Measurements from ENCODE around the gene NFATC1.

NFATC1 gene

DNA sequence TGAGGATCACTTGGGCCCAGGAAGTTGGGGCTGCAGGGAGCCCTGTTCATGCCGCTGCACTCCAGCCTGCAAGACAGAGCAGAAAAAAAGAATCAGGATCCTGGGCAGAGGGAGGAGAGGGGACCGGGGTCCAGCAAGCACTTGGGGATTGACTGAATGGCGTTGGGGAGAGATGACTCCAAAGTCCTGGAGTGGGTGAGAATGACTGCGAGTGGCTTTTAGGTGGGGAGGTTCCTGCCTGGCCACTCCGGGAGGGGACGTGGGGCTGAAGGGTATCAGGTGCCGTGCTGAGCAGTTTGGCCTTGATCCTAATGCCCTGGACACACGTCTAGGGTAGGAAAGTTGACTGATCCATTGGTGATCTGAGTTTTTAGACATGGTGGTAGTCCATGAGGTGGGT lies 3.5 kb upstream of the NFATC1 start:
- DNase-seq = no peak

DNA sequence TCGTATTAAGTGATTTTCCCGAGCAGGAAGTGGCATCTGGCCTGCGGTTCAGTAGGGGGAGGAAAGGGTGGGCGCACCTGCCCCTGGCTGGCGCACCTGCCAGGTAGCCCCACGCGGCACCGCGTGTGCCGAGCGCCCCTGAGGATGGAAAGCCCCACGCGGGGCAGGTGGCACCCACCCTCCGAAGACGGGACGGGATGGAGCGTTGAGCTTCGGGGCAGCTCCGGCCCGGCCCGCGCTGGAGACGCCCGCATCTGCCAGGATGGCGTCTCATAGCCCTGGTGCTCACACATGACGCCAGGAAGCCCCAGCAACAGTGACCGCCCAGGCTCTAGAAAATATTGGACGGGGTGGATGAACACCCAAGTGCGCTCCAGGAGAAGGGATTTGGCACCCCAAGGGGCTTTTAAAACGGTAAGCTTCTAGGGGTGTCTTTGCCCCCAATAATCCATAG lies 2.5 kb upstream of the NFATC1 start:
- no peak for DNase-seq

DNA sequence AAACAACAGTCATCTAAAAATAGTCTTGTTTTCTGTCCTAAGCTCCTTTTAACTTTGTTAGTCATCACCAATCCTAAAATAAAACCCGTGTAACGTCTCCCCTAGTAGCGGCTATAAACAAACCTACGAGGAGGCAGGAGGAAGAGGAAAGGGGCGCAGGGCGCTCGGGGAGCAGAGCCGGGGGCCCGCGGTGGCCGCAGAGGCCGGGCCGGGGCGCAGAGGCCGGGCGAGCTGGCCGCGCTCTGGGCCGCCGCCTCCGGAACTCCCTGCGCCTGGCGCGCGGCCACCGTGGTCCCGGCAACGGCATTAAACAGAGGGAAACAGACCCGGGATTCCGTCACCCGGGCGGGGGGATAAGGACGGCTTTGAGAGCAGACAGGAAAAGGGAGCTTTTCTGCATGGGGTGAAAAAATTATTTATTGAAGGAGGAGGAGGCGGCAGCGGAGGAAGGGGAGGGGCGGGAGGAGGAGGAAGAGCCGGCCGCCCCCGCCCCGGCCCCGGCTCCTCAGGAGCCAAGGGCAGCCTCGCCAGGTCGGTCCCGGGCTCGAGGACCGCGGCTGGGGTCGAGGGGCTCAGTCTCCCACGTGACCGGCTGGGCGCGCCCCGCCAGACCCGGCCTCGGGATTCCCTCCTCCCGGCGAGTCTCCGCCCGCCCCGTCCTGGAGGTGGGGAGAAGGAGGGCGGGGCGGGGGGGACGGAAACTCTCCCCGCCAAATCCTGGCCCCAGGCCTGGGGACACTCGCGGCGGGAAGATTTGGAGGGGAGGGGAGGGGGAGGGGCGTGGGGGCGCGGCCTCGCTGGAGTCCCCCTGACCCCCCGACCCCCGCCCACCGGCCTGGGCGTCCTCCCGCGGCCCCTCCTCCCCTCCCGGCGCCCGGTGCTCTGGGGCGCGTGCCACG lies 1.8 kb upstream of the NFATC1 start:
- DNase-seq = peak; percentile 53 to 64

DNA sequence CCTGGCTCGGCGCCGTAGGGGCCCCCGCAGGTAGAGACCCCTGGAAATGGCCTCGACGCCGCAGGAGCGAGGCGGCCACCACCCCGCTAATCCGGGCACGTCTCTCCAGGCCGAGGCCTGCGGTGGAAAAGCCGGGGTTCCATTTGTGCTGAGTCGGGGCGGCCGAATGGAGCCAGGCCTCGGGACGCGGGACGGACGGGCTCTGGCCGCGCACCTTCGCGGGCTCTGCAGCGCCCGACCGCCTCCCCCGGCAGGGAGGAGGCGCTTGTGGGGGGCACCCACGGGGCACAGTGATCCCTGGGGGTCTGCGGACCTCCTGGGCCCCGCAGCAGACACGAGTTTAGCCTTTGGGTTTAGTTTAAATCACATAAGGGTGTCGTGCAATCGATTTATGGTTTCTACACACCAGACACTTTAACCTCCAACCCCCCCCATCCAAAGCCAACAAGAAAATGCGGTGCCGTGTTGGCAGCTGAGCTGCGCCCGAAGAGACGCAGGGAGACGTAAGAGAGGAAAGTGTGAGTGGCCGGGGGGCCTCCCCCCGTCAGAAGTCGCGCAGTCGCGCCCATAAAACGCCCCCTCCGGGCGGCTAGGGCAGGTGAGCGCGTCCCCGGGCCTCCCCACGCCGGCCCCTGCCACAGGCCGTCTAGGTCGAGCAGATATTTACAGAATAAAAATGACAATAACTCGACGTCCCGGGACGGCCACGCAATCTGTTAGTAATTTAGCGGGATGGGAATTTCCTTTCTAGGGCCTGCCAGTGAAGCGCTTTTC lies 1.0 kb upstream of the NFATC1 start:
- peak; percentile 87 to 92 for DNase-seq

DNA sequence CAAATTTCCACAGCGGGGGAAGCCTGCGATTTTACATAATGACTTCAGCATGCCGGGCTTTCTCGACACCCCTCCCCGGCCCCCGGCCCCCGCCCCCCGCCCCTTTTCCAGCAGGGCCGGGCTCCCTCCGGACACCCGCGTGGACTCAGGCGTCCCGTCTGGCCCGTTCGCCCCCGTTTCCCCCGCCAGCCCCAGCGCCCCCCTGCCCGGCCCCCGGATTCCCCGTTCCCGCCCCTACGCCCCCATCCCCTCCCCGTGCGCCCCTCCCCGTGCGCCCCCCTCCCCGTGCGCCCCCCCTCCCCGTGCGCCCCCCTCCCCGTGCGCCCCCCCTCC lies 456 bp upstream of the NFATC1 start:
- no peak for DNase-seq

DNA sequence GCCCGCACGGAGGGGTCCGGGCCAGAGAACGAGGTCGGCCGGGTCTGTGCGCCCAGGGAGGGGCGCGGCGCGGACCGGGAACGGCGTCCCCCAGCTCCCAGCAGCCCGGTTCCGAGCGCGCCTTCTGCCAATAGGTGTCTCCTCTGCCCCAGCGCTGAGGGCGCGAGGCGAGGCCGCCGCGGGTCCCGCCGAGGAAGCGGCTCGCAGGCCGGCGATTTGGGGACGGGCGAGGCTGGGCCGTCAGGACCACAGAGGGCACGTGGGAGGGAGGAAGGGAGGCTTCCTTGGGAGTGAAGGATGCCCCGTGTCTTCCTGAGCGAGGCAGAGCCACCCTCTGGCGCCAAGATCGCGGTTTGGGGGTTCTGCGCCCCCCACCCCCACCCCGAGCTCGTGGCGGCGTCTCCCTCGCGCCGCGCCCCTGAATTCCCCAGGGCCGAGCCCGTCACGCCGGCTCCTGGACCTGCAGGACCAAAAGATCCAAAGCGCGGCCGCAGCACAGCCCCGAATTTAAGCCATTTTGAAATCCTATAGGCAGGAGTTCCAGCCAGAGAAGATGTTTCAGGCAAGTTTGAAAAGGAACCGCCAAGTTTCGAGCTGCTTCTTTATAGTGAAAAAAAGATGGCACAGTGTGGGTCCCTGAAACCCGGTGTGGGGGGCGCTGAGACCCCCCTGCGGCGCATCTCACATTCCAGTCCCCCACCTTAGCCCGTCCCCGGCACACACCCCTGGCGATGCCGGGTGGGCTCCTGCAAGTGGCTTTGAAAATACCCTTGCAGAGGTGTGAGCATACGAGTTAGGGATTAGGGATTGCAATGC lies 909 bp downstream of the NFATC1 start:
- peak in 1 of 2 donors; percentile 20 for DNase-seq

DNA sequence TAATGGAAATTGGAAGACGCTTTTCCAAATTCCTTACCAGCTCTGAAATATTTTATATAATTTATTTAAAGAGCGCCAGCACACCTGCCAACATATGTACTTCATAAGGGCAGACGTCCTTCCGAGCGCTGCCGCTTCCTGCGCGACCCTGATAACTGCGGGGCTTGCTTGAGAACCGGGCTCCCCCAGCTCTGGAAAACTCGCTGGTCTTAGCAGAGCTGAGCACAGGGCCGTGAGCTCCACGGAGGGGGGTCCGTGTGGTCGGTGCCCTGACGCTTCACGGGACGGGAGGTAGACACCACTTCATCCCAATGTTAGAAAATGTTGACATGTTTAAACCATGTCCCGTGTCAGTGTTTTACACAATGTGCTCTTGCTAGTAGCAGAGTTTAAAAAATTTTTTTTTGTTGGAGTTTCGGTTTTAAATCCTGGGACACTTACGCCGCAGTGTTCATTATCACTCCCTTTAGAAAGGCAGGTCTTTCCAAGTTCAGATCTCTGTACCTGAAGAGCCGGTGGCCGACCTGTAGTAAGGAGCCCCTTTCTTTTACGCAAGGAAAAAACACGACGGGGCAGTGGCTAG lies 1.6 kb downstream of the NFATC1 start:
- no peak for DNase-seq

DNA sequence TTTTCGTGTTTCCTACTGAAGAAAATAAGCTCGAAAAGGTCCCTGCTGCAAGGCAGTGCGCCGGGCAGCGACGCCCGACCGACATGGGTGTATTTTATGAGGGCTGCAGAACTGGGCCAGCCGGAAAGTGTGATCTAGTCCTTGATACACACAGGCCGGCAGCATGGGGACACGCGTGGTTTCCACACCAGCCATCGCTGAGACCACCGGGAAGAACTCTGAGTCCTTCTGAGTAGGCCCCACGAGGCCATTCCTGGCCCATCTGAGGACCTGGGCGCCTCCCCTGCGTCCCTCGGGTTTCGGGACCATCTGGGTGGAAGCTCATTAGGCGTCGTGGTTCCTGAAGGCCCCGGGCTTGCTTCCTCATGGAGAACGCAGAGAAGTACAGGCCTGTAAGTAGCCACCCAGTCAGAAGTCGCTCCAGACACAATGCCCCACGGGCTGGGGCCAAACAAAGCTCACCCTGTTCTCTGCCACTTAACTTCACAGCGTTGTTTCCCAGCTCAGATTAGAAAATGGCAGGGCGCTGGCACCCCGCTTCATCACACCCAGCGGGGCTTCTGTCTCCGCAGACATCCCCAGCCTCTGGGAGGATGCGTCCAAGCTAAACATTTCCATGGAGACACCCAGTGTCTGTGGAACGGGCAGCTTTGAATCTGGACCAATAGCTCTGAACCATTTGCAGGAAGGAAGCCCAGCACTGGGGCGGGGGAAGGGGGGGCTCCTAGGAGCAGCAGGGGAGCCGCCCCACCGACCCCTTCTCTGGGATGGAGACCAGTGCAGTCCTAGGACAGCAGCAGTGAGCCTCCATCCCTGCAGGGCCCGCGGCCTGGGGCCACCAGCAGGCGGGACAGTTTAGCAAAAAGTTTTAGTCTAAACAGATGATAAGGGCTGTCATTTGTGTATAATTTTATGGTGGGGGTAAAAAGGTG lies 2.4 kb downstream of the NFATC1 start:
- no peak for DNase-seq

DNA sequence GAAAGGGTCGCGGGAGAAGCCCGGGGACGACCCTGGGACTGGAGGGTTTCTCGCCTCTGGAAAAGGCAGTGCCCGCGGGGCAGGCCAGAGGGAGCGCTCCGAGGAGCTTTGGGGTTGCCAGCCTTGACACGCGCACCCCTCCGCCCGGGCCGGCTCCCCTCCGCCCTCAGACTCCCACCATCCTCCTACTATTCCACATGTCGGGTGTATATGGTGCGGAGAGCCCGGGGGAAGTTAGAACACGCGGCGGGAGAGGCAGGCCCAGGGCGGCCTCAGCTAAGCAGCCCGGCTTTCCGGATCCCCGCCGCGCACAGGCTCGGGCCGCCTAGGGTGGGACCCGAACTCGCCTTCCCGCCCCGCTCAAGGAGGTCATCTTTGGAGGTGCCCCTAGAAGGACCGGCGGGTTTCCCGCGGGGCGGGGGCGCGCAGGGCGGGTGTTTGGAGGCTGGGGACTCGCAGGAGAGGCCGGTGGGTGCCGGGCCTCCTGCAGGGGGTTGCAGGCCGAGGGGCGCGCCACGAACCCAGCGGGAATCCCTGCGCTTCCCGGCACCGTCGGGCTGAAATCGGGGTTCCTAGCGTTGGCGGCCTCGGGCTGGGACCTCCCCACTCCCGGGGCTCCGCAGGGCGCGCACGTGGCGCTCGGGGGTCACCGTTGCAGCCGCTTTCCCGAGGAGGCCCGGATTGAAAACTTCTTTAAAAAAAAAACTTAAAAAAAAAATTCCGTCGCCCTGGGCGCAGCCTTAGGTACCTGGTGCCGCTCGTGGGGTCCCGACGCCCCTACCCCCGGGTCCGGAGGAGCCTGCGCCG lies 3.7 kb downstream of the NFATC1 start:
- peak in 1 of 2 donors; percentile 18 for DNase-seq

DNA sequence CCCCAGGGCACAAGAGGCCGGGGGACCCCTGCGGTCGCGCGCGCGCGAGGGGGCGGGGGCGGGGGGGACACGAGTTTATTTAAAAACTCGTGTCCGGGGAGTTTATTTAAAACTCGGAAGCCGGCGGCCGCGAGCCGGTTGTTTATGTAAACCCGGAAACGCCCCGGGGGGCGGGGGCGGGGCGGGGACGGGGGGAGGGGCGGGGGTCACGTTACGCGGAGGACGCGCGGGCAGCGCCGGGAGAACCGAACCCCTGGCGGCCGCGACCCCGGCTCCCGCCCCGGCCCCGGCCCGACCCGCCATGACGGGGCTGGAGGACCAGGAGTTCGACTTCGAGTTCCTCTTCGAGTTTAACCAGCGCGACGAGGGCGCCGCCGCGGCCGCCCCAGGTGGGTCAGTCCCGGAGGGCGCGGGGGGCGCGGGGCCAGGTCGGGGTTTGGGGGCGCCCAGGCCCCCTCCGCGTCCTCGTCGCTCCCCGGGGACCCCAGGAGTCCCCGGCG lies 4.4 kb downstream of the NFATC1 start:
- peak; percentile 27 to 48 for DNase-seq

DNA sequence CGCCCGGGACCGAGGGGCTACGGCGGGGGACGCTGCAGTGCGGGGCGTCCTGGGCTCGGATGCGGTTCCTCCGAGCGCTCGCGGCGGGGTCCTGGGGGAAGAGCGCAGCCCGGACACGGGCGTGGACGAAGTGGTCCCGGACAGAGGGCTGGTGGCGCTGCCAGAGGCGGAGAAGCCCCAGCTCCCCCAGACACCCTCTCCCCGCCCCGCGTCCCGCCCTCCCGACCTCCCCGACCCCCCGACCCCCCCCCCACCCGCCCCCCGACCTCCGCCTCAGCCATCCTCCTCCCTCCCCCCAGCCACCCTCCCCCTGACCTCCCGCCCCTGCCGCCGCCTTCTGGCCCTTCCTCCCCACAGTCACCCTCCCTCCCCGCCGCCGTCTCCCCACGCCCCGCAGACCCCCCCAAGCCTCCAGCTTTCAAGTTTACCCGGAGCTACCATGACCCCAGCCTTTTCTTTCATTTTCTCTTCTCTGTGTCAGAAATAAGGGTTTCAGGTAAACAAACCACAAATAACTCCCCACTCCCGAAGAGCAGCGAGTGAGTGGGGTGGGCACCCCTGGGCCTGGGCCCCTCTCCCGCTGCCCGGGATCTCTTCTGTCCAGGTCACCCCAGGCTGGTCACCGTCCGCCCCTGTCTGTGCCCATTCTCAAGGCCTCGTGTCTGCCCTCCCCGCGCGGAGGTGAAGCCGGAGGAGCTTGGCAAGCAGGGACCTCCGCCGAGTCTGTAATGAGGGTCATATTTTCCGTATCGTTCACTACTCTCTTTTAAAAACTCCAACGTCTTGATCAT lies 5.1 kb downstream of the NFATC1 start:
- DNase-seq = no peak

DNA sequence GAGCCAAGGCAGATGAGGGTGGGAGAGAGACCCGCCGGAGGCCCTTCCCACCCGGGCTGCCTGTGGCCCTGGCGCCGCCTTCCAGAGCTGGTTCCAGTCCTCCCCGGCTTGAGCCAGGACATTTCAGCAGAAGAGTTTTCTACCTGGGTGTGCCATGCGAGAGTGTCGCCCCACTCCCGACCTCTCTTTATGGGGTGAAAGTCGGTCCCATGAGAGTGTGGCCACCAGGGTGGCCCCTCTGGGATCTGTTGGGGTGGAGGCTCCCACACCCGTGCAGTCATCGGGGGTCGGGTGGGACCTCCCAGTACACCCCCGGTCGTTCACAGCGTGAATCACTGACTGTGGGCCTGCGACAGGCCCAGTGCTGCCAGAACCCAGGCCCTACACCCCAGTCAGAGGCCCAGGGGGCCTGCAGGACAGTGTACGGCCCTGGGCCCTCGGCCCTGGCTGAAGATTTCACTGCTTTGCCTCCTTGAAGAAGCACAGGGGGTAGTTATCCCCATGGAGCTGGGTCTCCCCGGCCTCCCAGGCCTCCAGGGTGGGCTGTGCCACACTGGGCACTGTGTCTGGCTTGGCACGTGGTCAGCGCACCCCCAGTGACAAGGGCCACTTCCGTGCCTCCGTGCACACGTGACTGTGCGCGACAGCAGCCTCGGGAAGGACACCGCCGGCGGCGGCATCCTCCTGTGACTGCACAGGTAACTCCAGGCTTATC lies 5.9 kb downstream of the NFATC1 start:
- no peak for DNase-seq

DNA sequence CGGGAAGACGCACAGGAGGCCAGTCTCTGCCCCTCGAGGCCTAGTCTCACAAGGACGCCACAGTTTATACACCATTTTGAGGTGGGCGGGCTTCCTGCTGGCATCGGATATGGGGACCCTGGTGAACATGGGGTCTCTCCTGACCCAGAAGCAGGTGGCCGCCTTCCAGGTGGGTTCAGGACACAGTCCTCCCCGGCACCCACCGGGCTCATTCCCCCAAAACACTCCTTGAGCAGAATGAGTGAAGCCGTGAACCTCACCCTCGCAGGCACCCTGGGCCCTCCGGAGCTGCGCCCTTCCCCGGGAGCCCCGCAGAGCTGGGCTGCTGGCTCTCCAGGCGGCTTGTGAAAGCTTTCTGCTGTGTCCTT lies 6.5 kb downstream of the NFATC1 start:
- no peak for DNase-seq

DNA sequence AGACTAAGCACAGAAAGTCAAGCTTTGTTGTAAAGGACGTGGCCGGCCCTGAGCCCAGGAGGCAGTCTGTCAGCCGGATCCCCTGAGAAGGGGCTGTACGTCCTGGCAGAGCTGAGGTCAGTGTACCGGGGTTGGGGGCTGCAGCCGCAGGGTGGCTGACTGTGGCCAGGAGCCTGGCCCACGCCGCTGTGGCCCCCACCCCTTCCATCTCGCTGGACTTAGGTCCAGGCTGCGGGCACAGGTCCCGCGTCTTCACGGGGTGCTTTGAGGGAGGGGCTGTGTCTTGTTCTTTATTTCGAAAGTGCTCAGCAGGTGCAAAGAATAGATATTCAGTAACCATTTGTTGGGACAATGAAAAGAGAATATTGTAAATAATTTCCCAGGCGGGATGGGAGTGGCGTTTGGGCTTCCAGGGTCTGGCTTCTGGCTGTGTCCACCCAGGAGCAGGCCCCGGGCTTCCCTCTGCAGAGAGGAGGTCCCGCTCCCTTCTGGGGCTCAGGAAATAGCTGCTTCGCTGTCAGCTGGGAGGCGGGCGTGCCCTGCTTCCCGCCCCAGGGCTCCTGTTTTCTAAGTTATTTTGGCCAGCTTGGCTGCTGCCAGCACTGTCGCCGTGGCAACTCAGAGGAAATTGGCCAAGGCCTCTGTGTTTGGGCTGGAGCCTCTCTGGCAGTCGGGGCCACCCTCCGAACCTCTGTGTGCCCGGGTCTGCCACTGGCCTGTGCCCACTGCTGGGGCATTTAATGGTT lies 7.4 kb downstream of the NFATC1 start:
- peak in 1 of 2 donors; percentile 25 for DNase-seq

DNA sequence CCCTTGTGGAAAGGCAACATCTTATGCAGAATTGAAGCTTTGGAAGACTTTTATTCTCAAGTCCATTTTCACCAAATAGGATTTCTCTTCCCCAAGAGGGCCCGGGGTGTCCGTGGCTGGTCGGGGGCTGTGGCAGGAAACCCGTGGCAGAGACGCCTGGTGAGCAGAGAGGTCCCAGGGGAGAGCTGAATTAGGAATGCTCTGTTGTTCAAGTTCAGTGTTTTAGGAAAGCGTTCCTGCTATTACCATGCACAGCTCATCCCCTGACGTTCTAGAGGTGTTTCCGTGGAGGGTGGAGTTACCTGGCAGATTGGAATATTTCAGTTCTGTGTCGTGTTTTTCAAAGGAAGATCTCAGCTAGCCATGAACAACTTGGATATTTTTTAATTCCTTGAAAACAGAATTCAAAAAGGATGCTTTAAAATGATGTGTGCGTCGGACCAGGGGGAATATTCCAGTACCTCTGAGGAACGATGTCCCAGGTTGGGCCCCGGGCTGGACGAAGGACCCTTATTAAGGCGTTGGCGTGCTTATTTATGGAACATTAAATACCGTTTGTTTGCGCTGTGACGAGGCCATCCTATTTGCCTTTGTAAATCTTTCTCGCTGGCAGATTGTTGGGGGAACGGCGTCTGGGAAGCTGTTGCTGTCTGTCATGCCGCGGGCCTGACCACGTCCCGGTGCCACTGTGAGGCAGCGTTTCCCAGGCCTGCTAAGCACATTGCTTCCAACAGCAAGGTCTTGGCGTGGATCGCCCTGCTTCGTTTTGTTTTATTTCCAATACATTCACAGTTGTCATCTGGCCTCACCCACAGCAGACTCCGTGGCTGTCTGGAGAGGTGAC lies 8.2 kb downstream of the NFATC1 start:
- no peak for DNase-seq

DNA sequence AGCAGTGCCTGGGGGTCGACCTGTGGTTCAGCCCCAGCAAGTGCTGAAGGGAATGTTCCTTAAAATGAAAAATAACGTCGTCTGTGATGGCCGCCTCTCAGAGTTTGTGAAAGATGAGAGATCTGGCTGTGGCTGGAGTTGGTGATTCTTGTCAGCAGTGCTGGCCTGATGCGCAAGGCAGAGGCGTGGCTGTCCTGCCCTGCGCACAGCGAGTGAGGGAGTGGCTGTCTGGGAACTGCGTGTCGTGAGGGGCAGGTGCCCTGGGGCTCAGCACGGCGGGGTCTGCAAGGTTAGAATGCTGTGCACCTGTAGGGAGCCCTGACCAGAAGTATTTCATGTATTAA lies 8.8 kb downstream of the NFATC1 start:
- DNase-seq = no peak

DNA sequence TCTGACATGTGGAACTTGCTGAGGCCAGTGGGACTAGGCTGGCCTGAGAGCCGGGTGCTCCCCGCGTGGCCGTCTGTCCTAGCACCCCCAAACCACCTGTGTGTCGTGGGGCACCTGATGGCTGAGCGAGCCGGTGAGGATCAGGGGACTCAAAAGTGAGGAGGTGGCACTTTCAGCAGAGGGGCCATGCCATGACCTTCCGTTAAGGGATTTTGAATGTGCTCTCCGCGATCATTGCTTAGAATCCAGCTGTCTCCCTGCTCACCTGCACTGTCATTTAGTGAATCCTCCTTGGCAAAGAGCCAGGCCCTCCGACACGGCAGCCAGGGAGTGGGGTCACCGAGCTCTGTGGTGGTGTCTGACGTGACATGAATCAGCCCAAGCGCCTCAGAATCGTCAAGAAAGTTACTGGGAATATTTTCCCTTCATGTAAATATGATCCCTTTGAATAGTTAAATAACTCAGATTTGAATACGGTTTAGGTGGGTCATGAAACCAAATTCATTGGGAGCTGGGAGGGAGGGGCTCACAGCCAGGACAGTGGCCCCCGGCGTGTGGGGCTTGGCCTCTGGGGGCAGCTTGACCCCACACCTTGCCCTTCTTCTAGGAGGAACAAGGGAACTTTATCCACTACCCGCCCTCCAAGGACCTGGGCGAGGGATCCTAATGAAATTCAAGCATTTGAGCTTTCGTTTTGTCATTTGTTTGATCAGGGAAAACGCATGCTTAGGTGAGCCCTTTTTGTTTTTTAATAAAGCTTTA lies 9.5 kb downstream of the NFATC1 start:
- DNase-seq = no peak

All from inflammatory macrophage treated with lipopolysaccharide for 1 hour (primary cell).